ENCODE data around the gene HDAC4.

GRCh38 chr2:239070466-239070865 lies 330.4 kb downstream of the HDAC4 start:
- TF ChIP-seq CTCF (IDR thresholded peaks at IDR 0.05) = no peak
- no peak for TF ChIP-seq POLR2AphosphoS5 (IDR thresholded peaks at IDR 0.05)
- no peak for TF ChIP-seq POLR2A (IDR thresholded peaks at IDR 0.05)
- TF ChIP-seq EP300 (IDR thresholded peaks at IDR 0.05) = no peak

Data from stomach (tissue), 4 donors.